Fibroblast of pulmonary artery (primary cell): ENCODE measurements around the gene TP73.

Experiments used
- DNase-seq: peaks from one replicate; pipeline ENCODE4 v3.0.0-alpha.2; 2010; ENCODE audit warnings: low read depth
- H3K4me3 ChIP-seq: replicated peaks from 2 replicates; pipeline ENCODE4 v1.5.1; 2011; ENCODE audit warnings: low read depth, mild to moderate bottlenecking, control low read depth, low read length, moderate library complexity
- CTCF ChIP-seq: IDR thresholded peaks from 2 replicates; pipeline ENCODE4 v1.5.1; 2011; ENCODE audit warnings: mild to moderate bottlenecking, control low read depth, low read length, inconsistent platforms; ENCODE audit errors: missing control alignments

TP73 gene

DNA sequence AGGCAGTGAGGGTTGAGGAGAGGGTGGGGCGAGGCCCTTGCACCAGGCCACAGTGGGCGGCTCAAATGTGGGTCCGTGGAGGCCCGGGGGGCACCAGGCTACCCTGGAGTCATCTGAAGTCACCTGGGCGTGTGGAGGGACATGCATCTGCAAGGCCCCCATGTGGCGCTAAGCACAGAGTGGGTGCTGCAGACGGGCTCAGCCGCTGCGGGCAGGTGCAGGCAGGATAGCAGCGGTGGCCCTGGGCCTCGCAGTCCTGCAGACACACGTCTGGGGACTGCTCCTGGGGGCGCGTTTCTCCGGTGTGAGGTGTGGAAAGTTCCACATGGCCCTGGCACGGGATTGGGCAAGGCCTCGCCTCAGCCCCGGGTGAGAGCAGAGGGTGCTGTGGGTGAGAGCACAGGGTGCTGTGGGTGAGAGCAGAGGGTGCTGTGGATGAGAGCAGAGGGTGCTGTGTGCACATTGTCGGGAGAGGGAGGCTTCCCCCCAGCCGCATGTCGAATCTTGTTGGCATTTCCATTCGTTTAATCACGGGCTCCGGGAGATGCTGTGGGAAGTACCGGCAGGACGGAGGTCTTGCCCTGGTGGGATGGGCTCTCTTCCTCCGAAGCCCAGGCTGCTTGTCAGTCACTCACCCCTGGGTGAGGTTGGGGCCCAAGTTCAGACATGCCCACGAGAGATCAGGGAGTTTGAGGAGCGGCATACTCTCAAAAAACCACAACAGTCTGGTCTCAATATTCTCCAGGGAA, 46.5 kb downstream of the TP73 start:
- DNase-seq = no peak
- H3K4me3 ChIP-seq = no peak overlapping the region
- no peak for TF ChIP-seq CTCF

- no peak for DNase-seq
- no peak for TF ChIP-seq CTCF
- no peak overlapping the region for H3K4me3 ChIP-seq
Measured at GRCh38 chr1:3699596-3699995, 47.3 kb downstream of the TP73 start.

DNA sequence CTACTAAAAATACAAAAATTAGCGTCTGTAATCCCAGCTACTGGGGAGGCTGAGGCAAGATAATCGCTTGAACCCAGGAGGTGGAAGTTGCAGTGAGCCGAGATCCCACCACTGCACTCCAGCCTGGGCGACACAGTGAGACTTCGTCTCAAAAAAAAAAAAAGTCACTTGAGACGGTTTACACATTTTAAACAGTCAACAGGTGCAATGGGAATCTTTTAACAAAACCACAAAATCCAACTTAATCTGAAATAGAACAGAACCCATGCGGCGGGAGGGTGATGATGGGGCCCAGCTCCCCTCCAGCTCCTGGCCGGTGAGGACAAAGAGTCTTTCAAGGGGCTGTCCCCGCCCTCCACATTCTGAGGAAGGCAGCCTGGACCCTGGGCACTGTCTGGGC, 48.3 kb downstream of the TP73 start:
- DNase-seq = no peak
- TF ChIP-seq CTCF = no peak
- no peak overlapping the region for H3K4me3 ChIP-seq

GRCh38 chr1:3702528-3702927, 50.2 kb downstream of the TP73 start:
- no peak for DNase-seq
- TF ChIP-seq CTCF = no peak
- H3K4me3 ChIP-seq = no peak overlapping the region

DNA sequence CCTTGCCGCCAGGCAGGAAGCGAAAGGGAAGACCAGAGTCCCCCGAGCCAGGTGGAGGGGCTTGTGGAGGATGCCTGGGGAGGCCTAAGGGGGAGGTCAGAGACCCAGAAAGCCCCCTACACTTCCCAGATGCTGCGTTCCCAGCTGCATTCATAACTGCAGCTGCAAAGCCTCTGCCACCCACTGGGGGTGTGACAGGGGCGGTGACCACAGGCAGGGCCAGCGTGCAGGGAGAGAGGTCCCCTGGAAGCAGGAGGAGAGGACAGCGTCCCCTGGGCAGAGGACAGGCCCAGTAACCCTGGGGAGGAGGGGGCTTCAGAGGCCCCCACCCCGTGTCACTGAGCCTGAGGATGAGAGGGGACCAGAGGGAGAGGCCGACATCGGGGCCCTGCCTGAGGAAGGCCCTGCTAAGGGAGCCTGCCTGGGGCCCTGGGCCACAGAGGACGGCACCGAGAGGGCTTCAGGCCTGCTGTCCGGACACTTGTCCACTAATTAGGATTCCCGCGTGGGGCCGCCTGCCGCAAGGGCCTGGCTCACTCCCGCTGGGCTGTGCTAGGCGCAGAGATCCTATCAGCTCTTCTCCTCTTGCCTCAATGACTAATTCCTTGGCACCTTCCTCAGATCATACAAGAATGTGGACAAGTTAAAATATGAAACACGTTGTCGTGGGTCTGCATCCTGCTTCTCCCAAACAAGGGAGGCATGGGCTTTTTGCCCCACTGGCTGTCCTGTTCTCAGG, 50.8 kb downstream of the TP73 start:
- peak; percentile 47 for DNase-seq
- no peak for TF ChIP-seq CTCF
- H3K4me3 ChIP-seq = no peak overlapping the region

- no peak for DNase-seq
- no peak for TF ChIP-seq CTCF
- H3K4me3 ChIP-seq = no peak overlapping the region
Measured at GRCh38 chr1:3703786-3704371, 51.6 kb downstream of the TP73 start.
